Stimulated activated CD8-positive, alpha-beta memory T cell treated with anti-CD3 and anti-CD28 coated beads, Interleukin-12 subunit alpha, Interleukin-12 subunit beta, amount 100 ng/mL, for 24 hours (primary cell): Measurements from ENCODE around the gene RSRC2.
A peak's percentile ranks its signal among the peaks of the same experiment; 100 is the strongest.
"Not testable (repeated sequence)": the region's sequence is repeated elsewhere in the genome, so short reads cannot be mapped to it uniquely, and the experiment has no call there.

Source experiments
- DNase-seq: peaks from one replicate; pipeline ENCODE4 v3.0.0-alpha.2; 2020; ENCODE audit errors: extremely low read depth

RSRC2 gene, protein sequence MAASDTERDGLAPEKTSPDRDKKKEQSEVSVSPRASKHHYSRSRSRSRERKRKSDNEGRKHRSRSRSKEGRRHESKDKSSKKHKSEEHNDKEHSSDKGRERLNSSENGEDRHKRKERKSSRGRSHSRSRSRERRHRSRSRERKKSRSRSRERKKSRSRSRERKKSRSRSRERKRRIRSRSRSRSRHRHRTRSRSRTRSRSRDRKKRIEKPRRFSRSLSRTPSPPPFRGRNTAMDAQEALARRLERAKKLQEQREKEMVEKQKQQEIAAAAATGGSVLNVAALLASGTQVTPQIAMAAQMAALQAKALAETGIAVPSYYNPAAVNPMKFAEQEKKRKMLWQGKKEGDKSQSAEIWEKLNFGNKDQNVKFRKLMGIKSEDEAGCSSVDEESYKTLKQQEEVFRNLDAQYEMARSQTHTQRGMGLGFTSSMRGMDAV

GRCh38 chr12:122526683-122527477, at the start of gene RSRC2, which contains the start of gene KNTC1:
Gene RSRC2, minus strand, starts transcription at chr12:122526936. Its CDS starts 83 bp downstream, at chr12:122526853.
Gene KNTC1, plus strand, starts transcription at chr12:122527249. Its CDS starts 2,815 bp downstream, at chr12:122530064.
- peak; percentile 94 for DNase-seq

GRCh38 chr12:122571821-122572220, 45.1 kb upstream of the RSRC2 start:
- no peak for DNase-seq

GRCh38 chr12:122570006-122570405, 43.3 kb upstream of the RSRC2 start:
- not testable (repeated sequence) for DNase-seq

- DNase-seq: no peak
Measured at GRCh38 chr12:122569288-122569687, 42.6 kb upstream of the RSRC2 start.

GRCh38 chr12:122566816-122567215, 40.1 kb upstream of the RSRC2 start:
- DNase-seq: not testable (repeated sequence)

GRCh38 chr12:122563361-122563760, 36.6 kb upstream of the RSRC2 start:
- no peak for DNase-seq

DNA sequence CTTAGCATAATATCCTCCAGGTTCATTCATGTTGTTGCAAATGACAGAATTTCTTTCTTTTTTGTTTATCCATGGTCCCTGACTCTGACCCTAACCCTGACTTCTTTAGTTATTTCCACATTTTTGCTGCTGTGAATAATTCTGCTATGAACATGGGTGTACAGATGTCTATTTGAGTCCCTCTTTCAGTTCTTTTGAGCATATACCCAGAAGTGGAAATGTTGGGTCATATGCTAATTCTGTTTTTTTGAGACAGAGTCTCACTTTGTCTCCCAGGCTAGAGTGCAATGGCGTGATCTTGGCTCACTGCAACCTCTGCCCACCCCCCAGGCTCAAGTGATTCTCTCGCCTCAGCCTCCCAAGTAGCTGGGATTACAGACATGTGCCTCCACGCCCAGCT, 33.4 kb upstream of the RSRC2 start:
- DNase-seq: no peak

DNA sequence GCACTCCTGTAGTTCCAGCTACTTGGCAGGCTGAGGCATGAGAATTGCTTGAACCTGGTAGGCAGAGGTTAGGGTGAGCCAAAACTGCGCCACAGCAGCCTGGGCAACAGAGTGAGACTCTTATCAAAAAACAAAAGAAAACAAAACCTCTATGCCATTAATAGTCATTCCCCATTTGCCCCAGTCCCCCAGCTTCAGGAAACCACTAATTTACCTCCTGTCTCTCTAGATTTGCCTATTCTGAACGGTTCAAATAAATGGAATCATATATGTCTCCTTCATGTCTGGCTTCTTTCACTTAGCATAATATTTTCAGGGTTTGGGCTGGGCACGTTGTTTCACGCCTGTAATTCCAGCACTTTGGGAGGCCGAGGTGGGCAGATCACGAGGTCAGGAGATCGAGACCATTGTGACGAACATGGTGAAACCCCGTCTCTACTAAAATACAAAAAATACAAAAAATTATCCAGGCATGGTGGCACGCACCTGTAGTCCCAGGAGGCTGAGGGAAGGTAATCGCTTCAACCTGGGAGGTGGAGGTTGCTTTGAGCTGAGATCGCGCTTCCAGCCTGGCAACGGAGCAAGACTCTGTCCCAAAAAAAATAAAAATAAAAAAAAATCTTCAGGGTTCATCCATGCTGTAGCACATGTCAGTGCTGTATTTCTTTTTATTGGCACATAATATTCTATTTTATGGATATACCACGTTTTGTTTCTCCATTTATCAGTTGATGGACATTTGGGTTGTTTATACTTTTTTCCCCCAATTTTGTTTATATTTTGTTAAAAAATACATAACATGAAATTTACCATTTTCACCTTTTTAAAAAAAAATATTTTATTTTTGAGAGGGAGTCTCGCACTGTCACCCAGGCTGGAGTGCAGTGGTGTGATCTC, 32.3 kb upstream of the RSRC2 start:
- DNase-seq: no peak

GRCh38 chr12:122547330-122547729, 20.6 kb upstream of the RSRC2 start:
- no peak for DNase-seq

- no peak for DNase-seq
Measured at GRCh38 chr12:122545855-122546254, 19.1 kb upstream of the RSRC2 start.

- DNase-seq: no peak
Measured at GRCh38 chr12:122544537-122544936, 17.8 kb upstream of the RSRC2 start.

GRCh38 chr12:122538496-122538895, 11.8 kb upstream of the RSRC2 start:
- no peak for DNase-seq

DNA sequence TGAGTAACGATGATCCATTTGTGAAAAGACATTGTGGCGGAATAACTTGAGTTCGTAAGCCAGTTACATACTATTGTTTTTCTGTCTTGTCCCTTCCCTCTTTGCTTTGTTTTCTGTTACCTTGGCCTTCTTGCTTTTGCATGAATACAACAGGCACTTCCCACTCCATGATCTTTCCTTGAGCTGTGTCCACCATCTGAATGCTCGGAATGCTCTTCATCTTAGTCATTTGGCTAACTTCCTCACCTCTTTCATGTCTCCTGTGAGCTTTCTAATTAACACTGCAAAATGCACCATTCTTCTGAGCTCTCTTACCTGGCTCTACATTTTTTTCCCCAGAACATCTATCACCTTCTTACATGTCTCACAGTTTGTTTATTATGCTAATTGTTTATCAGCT, 10.3 kb upstream of the RSRC2 start:
- DNase-seq: no peak

DNA sequence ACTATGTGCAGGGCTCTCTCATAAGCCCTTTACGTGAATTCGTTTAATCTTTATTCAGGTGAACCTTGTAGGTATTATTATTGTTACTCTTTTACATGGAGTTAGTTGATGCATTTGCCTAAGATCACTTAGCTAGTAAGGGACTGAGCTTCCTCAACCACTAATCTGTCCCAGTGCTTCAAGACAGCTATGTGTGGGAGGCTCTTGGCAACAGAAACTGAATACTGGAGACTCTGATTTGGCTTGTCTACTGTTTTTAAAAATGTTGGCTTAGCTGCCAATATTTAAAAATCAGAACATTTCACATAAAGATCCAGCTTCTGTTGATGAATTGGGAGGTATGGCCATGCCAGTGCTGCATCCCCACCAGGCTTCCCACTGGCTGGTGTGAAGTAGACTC, 7.1 kb upstream of the RSRC2 start:
- no peak for DNase-seq

DNA sequence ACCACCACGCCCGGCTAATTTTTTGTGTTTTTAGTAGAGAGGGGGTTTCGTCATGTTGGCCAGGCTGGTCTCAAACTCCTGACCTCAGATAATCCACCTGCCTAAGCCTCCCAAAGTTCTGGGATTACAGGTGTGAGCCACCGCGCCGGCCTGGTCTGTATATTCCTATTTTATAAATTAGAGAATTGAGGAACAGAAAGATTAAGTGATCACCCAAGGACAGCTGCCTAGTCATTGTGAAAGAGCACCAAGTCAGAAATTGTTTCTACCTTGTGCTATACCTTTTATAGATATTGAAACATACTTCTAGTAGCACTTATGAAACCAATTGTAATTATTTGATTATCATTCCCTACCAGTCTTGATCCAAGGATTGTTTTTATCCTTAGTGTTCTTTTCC, 2.3 kb upstream of the RSRC2 start:
- no peak for DNase-seq

GRCh38 chr12:122528582-122528981, 1.8 kb upstream of the RSRC2 start:
- DNase-seq: no peak

DNA sequence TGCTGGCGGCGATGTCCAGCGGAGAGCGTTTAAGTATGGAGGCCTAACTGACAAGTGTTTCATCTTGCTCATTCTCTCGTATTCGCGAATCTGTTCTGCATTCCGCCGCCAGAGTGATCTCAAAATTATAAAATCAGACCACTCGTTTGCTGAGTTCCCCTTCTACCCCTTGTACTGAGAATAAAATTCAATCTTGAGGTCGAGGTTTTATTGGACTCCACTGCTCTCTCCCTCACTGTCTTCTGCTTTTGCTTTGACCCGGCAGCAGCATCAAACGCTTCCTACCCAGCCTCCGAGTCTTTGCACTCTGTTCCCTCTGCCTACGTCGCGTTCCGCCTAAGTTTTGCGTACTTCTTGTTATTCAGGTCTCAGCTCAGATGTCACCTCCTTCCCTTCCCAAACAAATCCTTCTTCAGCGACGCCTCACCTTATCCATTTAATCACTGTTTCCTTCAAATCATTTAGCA, 775 bp upstream of the RSRC2 start:
- DNase-seq: no peak

DNA sequence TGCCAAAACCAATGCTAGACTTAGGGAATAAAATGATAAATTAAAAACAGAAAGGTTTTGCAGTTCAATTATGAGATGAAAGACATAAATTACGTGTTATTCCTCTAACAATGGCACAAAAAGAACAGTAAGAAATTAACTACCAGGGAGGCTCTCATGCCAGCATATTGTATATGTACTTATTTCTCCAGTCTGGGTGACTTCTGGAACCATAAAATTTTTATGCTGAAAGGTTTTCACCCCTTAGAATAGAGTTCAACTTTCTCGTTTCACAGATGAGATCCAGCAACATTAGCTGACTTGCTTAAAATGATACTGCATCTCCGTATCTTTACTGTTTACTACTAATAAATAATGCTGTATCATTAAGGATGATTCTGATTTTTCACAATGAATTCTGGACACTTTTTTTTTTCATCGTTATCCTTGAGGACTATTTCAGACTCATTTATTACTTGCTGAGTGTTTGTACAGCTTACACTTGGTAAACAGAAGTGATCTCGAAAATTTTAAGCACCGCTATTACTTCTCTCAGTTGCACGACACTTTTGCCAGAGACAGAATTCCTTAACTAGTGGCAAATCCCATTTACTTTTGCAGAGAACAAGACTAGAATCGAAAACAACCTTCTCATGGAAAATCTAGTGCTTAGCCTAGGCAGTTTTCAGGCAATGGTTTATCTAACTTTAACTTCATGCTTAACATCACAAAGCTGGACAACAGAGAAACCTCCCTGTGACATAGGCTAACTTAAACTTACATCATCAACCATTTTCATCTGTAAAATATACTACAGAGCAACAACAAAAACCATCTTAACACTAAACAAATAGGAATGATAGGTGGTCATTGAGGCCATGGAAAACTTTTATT, 2.7 kb downstream of the RSRC2 start:
- no peak for DNase-seq

GRCh38 chr12:122523280-122523679, 3.5 kb downstream of the RSRC2 start:
- DNase-seq: no peak

DNA sequence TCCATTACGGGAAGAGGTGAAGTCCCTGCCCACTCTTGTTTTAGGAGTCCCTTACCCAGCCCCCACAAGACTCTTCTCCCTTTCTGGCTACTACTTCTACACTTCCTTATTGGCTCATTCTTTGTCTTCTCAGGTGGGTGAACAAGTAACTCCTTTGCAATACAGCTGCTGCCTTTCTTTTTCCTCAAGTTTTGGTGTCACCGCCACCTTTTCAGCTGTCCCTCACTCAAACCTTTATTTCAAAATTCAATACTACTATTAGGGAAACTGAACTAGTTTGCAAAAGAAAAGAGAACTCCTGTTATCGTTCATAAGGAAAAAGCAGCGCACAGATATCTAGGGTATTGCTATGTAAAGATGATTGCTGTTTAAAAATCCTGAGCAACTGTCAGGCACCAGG, 6.1 kb downstream of the RSRC2 start:
- DNase-seq: no peak

GRCh38 chr12:122519418-122519817, 7.3 kb downstream of the RSRC2 start:
- DNase-seq: no peak
